ENCODE data around the gene LPAR6.

The LPAR6 gene

DNA sequence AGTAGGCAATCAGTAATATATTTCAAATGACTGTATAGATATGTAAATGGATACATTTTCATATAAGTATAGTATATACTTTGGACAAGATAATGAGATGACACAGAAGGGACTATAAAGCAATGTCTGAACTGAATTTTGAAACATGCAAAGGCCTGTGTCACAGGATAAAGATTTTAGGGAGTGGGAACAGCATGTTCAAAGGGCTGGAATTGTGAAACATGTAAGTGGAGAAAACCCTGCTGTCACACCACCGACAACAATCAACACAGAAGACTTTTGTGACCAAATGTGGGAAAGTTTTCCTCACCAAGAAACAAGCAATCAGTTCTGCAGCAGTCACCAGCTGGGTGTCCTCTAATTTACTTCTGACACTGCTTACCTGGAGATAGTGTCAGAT, 42.9 kb downstream of the LPAR6 start:
- no peaks in the 10 kb centered on the region for H3K27me3 Mint-ChIP-seq
- no peak overlapping the region for H3K27ac Mint-ChIP-seq
- DNase-seq, result no peak
- no peaks in the 10 kb centered on the region for H3K4me1 Mint-ChIP-seq (ENCODE audit: low read depth)
- H3K9me3 Mint-ChIP-seq, result peaks cover 4% of the 10 kb centered on the region
- no peak overlapping the region for H3K4me3 Mint-ChIP-seq
- peaks cover 37% of the 10 kb centered on the region for H3K36me3 Mint-ChIP-seq (ENCODE audit: low read depth)
